ENCODE measurements around the gene WNT4.

WNT4 gene

DNA sequence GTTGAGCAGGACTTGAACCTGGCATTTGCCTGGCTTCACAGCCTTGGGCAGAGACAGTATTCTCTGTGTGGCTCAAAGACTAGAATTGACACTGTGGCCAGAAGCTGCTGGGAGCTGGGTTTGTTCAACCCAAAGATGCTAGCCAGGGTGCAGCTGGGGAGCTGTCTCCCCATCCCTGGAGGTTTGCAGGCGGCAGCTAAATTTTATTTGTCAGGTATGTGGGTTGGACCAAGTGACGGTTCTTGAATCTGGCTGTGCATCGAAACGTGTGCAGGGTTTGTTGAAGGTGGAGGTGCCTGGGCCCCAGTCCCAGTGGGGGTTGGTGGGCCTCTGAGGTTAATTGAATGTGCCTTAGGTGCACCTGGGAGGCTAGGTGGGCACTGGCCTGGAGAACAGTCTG is 11.8 kb downstream of the WNT4 start:
- H3K36me3 ChIP-seq (ENCODE audit: control insufficient read depth, insufficient read depth, low read length): no peaks in the 10 kb centered on the region
- DNase-seq: no peak
- no peak overlapping the region for H3K27ac ChIP-seq (ENCODE audit: insufficient read depth, low read length, poor library complexity, severe bottlenecking)
- H3K9me3 ChIP-seq (ENCODE audit: control insufficient read depth, low read length): no peaks in the 10 kb centered on the region
- H3K4me1 ChIP-seq (ENCODE audit: control insufficient read depth, insufficient read depth, low read length, poor library complexity, severe bottlenecking): no peaks in the 10 kb centered on the region
- no peaks in the 10 kb centered on the region for H3K27me3 ChIP-seq (replicated peaks; ENCODE audit: control insufficient read depth, insufficient read depth, low read length, poor library complexity, severe bottlenecking)
- H3K4me3 ChIP-seq (ENCODE audit: insufficient read depth, low read depth, low read length, poor library complexity, severe bottlenecking): no peak overlapping the region

DNA sequence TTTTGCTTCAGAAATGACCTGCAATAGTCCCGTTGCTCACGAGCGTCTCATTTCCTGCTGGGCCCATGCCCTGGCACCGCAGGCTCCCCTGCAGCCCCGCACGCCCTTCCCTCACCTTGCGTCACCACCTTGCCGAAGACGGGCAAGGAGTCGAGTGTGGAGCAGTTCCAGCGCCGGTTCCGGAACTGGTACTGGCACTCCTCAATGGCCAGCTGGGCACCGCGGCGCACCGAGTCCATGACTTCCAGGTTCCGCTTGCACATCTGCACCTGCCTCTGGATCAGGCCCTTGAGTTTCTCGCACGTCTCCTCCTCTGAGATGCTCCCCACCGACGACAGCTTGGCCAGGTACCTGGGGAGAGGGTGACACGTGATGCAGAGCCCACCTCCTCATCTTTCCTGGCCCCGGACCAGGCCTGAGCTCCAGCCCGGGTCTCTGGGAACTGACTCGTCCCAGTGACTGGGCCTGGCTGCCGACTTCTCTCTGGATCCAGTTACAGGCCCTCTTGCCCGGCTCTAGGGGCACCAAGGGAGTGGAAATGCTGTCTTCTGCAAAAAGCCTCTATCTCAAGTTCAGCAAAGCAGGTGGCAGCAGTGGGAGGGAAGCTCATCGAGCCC is 13.3 kb downstream of the WNT4 start:
- no peaks in the 10 kb centered on the region for H3K27me3 ChIP-seq (replicated peaks; ENCODE audit: control insufficient read depth, insufficient read depth, low read length, poor library complexity, severe bottlenecking)
- H3K9me3 ChIP-seq (ENCODE audit: control insufficient read depth, low read length): no peaks in the 10 kb centered on the region
- no peak overlapping the region for H3K27ac ChIP-seq (ENCODE audit: insufficient read depth, low read length, poor library complexity, severe bottlenecking)
- no peak overlapping the region for H3K4me3 ChIP-seq (ENCODE audit: insufficient read depth, low read depth, low read length, poor library complexity, severe bottlenecking)
- H3K4me1 ChIP-seq (ENCODE audit: control insufficient read depth, insufficient read depth, low read length, poor library complexity, severe bottlenecking): no peaks in the 10 kb centered on the region
- DNase-seq: no peak
- H3K36me3 ChIP-seq (ENCODE audit: control insufficient read depth, insufficient read depth, low read length): no peaks in the 10 kb centered on the region

DNA sequence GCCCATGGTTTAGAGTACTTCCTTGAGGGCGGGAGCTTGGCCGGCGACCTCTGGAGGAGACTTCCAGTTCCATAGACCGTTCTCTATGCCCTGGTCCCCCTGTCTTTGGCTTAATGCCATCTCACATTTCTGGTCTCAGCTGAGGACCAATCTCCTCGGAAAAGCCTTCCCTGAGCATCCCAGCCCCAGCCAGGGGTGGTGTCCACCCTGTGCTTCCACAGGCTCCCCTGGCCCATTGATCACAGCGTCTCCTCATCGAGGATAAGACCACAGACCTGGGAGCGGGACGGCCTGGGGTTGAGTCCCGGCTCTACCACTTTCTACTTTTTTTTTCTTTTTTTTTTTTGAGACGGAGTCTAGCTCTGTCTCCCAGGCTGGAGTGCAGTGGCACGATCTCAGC is 14.5 kb downstream of the WNT4 start:
- H3K36me3 ChIP-seq (ENCODE audit: control insufficient read depth, insufficient read depth, low read length): no peaks in the 10 kb centered on the region
- H3K4me3 ChIP-seq (ENCODE audit: insufficient read depth, low read depth, low read length, poor library complexity, severe bottlenecking): no peak overlapping the region

DNA sequence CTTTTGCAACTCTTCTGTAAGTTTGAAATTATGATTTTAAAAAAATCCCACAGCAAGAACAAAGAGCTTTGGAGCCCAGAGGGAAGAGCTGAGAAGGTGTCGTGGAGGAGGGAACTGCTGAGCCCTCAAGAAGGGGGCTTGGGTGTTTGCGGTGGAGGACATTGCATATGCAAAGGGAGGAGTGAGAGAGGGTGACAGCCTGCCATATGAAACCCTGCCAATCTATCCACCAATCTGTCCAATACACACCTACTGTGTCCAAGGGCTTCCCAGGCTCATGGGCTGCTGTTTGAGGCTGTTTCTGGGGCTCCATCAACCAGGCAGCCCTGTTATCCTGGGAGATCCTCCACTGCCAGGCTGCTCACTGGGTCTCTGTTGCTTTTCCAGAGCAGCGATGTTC is 15.2 kb downstream of the WNT4 start:
- Histone ChIP-seq H3K9me3 (ENCODE audit: control insufficient read depth, low read length) (no peaks in the 10 kb centered on the region), H3K4me3 (ENCODE audit: insufficient read depth, low read depth, low read length, poor library complexity, severe bottlenecking) (no peak overlapping the region), H3K27me3 (replicated peaks; ENCODE audit: control insufficient read depth, insufficient read depth, low read length, poor library complexity, severe bottlenecking) (no peaks in the 10 kb centered on the region), H3K4me1 (ENCODE audit: control insufficient read depth, insufficient read depth, low read length, poor library complexity, severe bottlenecking) (no peaks in the 10 kb centered on the region), H3K36me3 (ENCODE audit: control insufficient read depth, insufficient read depth, low read length) (no peaks in the 10 kb centered on the region), H3K27ac (ENCODE audit: insufficient read depth, low read length, poor library complexity, severe bottlenecking) (no peak overlapping the region)
- no peak for DNase-seq

More for the DNA sequence above, 14.5 kb downstream of the WNT4 start:
- Histone ChIP-seq H3K9me3 (ENCODE audit: control insufficient read depth, low read length) (no peaks in the 10 kb centered on the region), H3K4me1 (ENCODE audit: control insufficient read depth, insufficient read depth, low read length, poor library complexity, severe bottlenecking) (no peaks in the 10 kb centered on the region), H3K27ac (ENCODE audit: insufficient read depth, low read length, poor library complexity, severe bottlenecking) (no peak overlapping the region), H3K27me3 (replicated peaks; ENCODE audit: control insufficient read depth, insufficient read depth, low read length, poor library complexity, severe bottlenecking) (no peaks in the 10 kb centered on the region)
- no peak for DNase-seq

DNA sequence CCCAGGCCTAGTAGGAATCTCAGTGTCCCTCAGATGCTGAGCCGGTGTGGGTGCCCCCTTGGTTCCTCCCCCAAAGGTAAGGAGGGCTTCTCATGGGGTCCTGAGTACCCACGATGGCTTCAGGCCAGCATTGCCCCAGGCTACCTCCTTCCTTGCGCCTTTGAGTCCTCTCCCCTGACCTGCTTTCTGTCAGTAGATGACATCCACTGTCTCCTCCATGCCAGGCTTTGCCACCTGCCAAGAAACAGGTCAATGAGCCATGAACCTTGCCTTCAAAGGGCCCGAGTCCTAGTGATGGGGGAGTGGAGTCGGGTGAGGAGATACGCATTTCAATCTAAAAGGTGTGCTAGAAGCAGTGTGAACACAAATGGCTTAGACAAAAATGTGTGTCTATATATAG is 15.6 kb downstream of the WNT4 start:
- DNase-seq: no peak
- Histone ChIP-seq H3K36me3 (ENCODE audit: control insufficient read depth, insufficient read depth, low read length) (no peaks in the 10 kb centered on the region), H3K9me3 (ENCODE audit: control insufficient read depth, low read length) (no peaks in the 10 kb centered on the region), H3K27ac (ENCODE audit: insufficient read depth, low read length, poor library complexity, severe bottlenecking) (no peak overlapping the region), H3K4me3 (ENCODE audit: insufficient read depth, low read depth, low read length, poor library complexity, severe bottlenecking) (no peak overlapping the region), H3K27me3 (replicated peaks; ENCODE audit: control insufficient read depth, insufficient read depth, low read length, poor library complexity, severe bottlenecking) (no peaks in the 10 kb centered on the region), H3K4me1 (ENCODE audit: control insufficient read depth, insufficient read depth, low read length, poor library complexity, severe bottlenecking) (no peaks in the 10 kb centered on the region)

DNA sequence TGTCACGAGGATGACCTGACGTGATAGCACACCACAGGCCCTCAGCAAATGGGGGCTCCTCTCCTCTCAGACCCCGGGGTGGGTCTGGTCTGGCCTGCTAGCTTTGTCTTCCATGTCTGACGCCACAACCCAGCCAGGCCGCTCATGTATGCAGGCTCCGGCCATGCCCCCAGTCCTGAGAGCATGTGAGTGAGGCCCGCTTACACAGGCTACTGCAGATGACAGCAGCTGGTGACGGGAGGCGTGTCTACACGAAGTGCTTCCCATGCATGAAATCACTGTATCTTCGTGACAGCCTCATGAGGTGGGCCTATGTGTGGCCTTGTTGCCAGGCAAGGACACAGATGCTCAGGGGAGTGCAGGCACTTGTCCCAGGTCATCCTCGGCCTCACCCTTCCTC is 16.4 kb downstream of the WNT4 start:
- no peaks in the 10 kb centered on the region for H3K9me3 ChIP-seq (ENCODE audit: control insufficient read depth, low read length)
- H3K27me3 ChIP-seq (replicated peaks; ENCODE audit: control insufficient read depth, insufficient read depth, low read length, poor library complexity, severe bottlenecking): no peaks in the 10 kb centered on the region
- no peaks in the 10 kb centered on the region for H3K4me1 ChIP-seq (ENCODE audit: control insufficient read depth, insufficient read depth, low read length, poor library complexity, severe bottlenecking)
- H3K4me3 ChIP-seq (ENCODE audit: insufficient read depth, low read depth, low read length, poor library complexity, severe bottlenecking): no peak overlapping the region
- no peak for DNase-seq
- H3K27ac ChIP-seq (ENCODE audit: insufficient read depth, low read length, poor library complexity, severe bottlenecking): no peak overlapping the region
- no peaks in the 10 kb centered on the region for H3K36me3 ChIP-seq (ENCODE audit: control insufficient read depth, insufficient read depth, low read length)

DNA sequence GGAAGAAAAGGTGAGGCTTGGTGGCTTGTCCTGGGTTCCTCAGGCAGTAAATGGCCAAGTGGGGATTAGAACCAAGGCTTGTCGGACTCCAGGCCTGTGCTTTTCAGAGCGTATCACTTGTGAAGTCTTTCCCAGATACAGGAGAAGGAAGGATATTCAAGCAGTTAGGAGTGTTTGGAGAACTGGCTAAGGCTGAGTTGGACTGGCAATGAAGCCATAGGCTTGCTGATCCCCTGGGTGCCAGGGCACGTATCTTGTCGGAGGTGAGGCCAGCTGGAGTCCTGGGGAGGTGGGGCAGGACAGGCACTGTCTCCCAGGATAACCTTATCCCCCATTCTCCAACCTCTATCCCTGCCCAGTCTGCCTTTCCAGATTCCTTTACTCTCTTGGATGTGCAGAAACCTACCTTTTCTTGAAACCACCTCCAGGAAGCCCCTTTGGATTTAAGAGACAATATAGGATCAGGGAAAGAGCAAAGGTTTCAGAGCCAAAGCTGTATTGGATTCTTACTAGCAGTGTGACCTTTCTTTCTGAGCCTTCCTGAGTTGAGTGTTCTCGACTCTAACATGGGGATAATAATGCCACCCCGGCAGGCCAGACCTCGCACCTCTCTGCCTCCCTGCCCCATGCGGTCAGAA is 18.2 kb downstream of the WNT4 start:
- no peaks in the 10 kb centered on the region for H3K9me3 ChIP-seq (ENCODE audit: control insufficient read depth, low read length)
- H3K4me3 ChIP-seq (ENCODE audit: insufficient read depth, low read depth, low read length, poor library complexity, severe bottlenecking): no peak overlapping the region
- no peak for DNase-seq
- H3K27ac ChIP-seq (ENCODE audit: insufficient read depth, low read length, poor library complexity, severe bottlenecking): no peak overlapping the region
- no peaks in the 10 kb centered on the region for H3K27me3 ChIP-seq (replicated peaks; ENCODE audit: control insufficient read depth, insufficient read depth, low read length, poor library complexity, severe bottlenecking)
- H3K4me1 ChIP-seq (ENCODE audit: control insufficient read depth, insufficient read depth, low read length, poor library complexity, severe bottlenecking): no peaks in the 10 kb centered on the region
- peaks cover 2% of the 10 kb centered on the region for H3K36me3 ChIP-seq (ENCODE audit: control insufficient read depth, insufficient read depth, low read length)

DNA sequence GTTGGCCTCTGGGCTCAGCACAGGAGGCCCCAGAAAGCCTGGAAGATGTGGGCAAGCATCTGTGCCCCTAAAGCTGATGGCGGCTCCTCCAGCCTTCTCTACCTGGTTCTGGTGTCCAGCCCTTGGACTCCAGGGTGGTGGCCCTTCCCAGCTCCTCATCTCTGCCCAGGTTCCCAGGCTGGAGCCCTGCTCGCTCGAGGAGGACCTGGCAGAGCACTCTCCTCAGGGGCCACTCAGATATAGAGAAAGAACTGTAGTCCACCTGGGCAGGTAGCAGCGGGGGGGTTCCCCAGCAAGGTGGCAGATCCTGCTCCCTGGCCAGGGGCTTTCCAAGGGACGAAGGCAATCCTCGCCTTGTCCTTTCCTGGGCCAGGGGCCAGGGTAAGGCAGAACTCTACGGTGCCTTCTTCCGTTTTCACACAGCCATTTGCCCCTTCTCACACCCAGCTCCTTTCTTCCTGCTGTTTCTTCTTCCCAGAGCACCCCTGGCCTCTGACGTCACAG is 18.9 kb downstream of the WNT4 start:
- no peaks in the 10 kb centered on the region for H3K4me1 ChIP-seq (ENCODE audit: control insufficient read depth, insufficient read depth, low read length, poor library complexity, severe bottlenecking)
- no peaks in the 10 kb centered on the region for H3K9me3 ChIP-seq (ENCODE audit: control insufficient read depth, low read length)
- H3K27ac ChIP-seq (ENCODE audit: insufficient read depth, low read length, poor library complexity, severe bottlenecking): no peak overlapping the region
- H3K36me3 ChIP-seq (ENCODE audit: control insufficient read depth, insufficient read depth, low read length): peaks cover 10% of the 10 kb centered on the region
- H3K27me3 ChIP-seq (replicated peaks; ENCODE audit: control insufficient read depth, insufficient read depth, low read length, poor library complexity, severe bottlenecking): no peaks in the 10 kb centered on the region
- H3K4me3 ChIP-seq (ENCODE audit: insufficient read depth, low read depth, low read length, poor library complexity, severe bottlenecking): no peak overlapping the region
- no peak for DNase-seq

DNA sequence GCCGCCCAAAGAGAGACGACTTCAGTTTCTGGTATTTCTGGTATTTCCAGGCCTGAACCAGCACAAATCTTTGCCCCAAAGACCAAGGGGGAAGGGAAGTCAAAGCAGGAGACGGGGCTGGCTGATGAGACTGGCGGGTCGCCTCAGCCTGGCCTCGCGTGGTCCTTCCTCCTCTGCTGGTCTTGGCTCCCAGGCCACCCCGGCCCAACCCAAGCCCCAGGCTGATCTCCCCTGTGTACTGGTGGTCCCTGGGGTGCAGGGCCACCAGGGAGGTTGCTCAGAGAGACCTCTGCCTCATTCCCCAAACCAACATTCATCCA is 19.9 kb downstream of the WNT4 start:
- DNase-seq: no peak
- no peak overlapping the region for H3K27ac ChIP-seq (ENCODE audit: insufficient read depth, low read length, poor library complexity, severe bottlenecking)
- H3K36me3 ChIP-seq (ENCODE audit: control insufficient read depth, insufficient read depth, low read length): peaks cover 18% of the 10 kb centered on the region
- H3K4me1 ChIP-seq (ENCODE audit: control insufficient read depth, insufficient read depth, low read length, poor library complexity, severe bottlenecking): no peaks in the 10 kb centered on the region
- no peaks in the 10 kb centered on the region for H3K27me3 ChIP-seq (replicated peaks; ENCODE audit: control insufficient read depth, insufficient read depth, low read length, poor library complexity, severe bottlenecking)
- H3K4me3 ChIP-seq (ENCODE audit: insufficient read depth, low read depth, low read length, poor library complexity, severe bottlenecking): no peak overlapping the region
- H3K9me3 ChIP-seq (ENCODE audit: control insufficient read depth, low read length): no peaks in the 10 kb centered on the region

DNA sequence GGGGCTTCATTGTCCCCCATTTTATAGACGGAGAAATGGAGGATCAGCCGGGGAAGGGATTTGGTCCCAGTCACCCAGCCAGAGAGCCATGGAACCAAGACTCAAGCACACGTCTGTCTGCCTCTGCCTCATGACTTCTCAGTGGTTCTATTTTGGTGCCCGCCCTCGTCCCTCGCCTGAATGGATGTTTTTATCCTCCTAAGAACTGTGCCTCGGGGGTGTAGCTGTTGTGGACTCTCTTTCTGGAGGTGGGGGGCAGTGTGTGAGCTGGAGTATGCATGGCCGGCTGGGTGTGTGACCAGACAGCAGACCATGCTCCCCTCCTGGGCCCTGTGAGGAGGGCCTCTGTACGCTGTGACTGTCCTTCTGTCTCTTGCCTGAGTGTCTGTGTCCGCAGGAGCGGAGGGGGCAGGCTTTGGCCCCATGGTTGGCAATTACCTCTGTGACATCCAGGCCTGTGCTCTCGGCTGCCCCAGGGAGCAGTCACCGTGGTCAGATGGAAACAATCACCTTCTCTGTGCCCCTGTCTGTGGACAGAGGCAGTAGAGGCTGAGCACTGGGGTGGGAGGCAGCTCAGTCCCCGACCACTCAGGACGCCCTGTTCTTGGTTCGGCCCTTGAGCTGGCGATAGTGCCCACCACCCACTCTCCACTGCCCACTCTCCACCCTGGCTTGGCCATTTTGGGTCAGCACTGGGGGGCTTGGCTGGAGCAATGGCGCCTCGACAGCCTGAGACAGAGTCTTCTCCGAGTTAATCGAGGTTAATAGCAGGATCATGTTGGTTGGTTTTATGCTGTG is 20.4 kb downstream of the WNT4 start:
- no peak overlapping the region for H3K4me3 ChIP-seq (ENCODE audit: insufficient read depth, low read depth, low read length, poor library complexity, severe bottlenecking)
- H3K4me1 ChIP-seq (ENCODE audit: control insufficient read depth, insufficient read depth, low read length, poor library complexity, severe bottlenecking): no peaks in the 10 kb centered on the region
- peaks cover 23% of the 10 kb centered on the region for H3K36me3 ChIP-seq (ENCODE audit: control insufficient read depth, insufficient read depth, low read length)
- no peak for DNase-seq
- no peaks in the 10 kb centered on the region for H3K9me3 ChIP-seq (ENCODE audit: control insufficient read depth, low read length)
- no peak overlapping the region for H3K27ac ChIP-seq (ENCODE audit: insufficient read depth, low read length, poor library complexity, severe bottlenecking)
- no peaks in the 10 kb centered on the region for H3K27me3 ChIP-seq (replicated peaks; ENCODE audit: control insufficient read depth, insufficient read depth, low read length, poor library complexity, severe bottlenecking)
